Duodenal mucosa (tissue), 2 donors: ENCODE results near the gene GIT2.

ENCODE experiments used
- H3K27ac ChIP-seq: one replicate; pipeline ENCODE4 v1.7.0; 2013; ENCODE audit warnings: low read depth, low read length
- H3K27me3 ChIP-seq, 2 donors: one replicate each; pipeline ENCODE4 v1.7.0; 2013; ENCODE audit warnings: low read length in 2 of 2, control low read depth in 1 of 2; ENCODE audit not compliant: insufficient read depth in 2 of 2, control insufficient read depth in 1 of 2
- H3K36me3 ChIP-seq, 2 donors: one replicate each; pipeline ENCODE4 v1.7.0; 2013; ENCODE audit warnings: low read length in 2 of 2, control low read depth in 1 of 2; ENCODE audit not compliant: insufficient read depth in 2 of 2, control insufficient read depth in 1 of 2
- H3K4me1 ChIP-seq, 2 donors: one replicate each; pipeline ENCODE4 v1.7.0; 2013; ENCODE audit warnings: low read length in 2 of 2, control low read depth in 1 of 2; ENCODE audit not compliant: insufficient read depth in 2 of 2, control insufficient read depth in 1 of 2
- H3K4me3 ChIP-seq, 2 donors: one replicate each; pipeline ENCODE4 v1.7.0; 2013; ENCODE audit warnings: low read length in 2 of 2, low read depth in 1 of 2
- H3K9ac ChIP-seq, 2 donors: one replicate each; pipeline ENCODE4 v1.7.0; 2013; ENCODE audit warnings: low read length in 2 of 2, low read depth in 1 of 2
- H3K9me3 ChIP-seq, 2 donors: one replicate each; pipeline ENCODE4 v1.7.0; 2013; ENCODE audit warnings: low read length in 2 of 2, control low read depth in 1 of 2; ENCODE audit not compliant: control insufficient read depth in 1 of 2

GIT2 gene, protein sequence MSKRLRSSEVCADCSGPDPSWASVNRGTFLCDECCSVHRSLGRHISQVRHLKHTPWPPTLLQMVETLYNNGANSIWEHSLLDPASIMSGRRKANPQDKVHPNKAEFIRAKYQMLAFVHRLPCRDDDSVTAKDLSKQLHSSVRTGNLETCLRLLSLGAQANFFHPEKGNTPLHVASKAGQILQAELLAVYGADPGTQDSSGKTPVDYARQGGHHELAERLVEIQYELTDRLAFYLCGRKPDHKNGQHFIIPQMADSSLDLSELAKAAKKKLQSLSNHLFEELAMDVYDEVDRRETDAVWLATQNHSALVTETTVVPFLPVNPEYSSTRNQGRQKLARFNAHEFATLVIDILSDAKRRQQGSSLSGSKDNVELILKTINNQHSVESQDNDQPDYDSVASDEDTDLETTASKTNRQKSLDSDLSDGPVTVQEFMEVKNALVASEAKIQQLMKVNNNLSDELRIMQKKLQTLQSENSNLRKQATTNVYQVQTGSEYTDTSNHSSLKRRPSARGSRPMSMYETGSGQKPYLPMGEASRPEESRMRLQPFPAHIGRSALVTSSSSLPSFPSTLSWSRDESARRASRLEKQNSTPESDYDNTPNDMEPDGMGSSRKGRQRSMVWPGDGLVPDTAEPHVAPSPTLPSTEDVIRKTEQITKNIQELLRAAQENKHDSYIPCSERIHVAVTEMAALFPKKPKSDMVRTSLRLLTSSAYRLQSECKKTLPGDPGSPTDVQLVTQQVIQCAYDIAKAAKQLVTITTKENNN

GRCh38 chr12:109995686-109996482 lies at the start of gene GIT2:
Gene GIT2 (minus strand): TSS chr12:109996368. CDS start chr12:109996224, 144 bp downstream.
- Histone ChIP-seq H3K36me3 (peaks cover 3 to 11% of the 10 kb centered on the region in 2 donors), H3K27ac (peak within 1 kb of the TSS; percentile 80), H3K9ac (peak within 1 kb of the TSS; percentile 78 to 90), H3K4me1 (peaks cover 23 to 38% of the 10 kb centered on the region in 2 donors), H3K4me3 (peak within 1 kb of the TSS; percentile 84 to 95), H3K9me3 (no peaks in the 10 kb centered on the region), H3K27me3 (no peaks in the 10 kb centered on the region)

DNA sequence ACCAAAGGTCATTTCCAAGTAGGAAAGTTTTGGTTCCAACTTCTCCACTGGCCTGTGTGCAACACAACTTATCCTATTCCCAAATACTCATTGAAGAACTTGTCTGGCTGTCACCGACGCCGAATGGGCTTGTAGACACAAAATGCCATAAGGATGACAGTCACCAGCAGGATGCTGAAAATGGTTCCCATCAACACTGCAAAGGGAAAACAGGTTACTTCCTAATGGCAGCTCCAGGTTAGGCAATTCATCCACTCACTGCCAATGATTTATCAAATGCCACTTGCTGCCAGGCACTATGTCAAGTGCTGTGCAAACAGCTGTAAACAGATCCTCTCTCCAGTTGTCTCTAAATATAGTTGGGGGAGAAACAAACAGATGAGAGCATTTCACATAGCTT lies 46.1 kb upstream of the GIT2 start:
- Histone ChIP-seq H3K4me1 (peaks cover 17 to 25% of the 10 kb centered on the region in 2 donors), H3K9ac (no peak overlapping the region), H3K36me3 (peaks cover 26 to 27% of the 10 kb centered on the region in 2 donors), H3K27ac (no peak overlapping the region), H3K9me3 (no peaks in the 10 kb centered on the region), H3K4me3 (no peak overlapping the region), H3K27me3 (no peaks in the 10 kb centered on the region)

DNA sequence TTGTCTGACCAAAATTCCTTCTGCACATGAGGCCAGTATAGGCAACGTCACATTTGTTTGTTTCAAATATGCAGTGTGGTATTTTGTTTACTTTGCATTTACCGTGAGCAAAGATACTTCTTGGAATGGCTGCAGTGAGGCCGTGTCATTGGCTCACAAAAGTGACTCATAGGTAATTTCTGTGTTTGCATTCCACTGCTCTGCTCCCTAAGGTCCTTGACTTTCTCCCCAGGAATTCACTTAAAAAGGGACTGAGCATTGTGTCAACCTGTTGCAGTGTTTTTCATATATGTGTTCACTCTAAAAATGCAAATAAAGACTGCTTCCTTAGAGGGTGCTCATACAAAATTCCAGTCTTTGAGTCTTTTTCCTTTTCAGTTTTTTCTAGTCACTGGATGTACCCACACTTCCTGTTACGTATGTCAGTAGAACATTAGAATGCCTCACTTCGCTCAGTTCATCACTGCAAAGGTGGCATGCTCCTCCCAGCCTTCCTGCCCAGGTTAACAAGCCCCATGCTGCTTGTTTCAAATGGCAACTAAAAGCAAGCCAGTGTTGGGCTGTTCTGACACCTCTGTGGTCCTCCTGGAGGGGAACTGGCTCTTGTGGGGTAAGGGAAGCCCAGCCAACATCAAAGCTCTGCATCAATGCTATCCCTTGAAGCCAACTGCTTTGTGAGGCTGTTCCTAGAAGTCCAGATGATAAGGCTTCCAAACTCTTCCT lies 43.1 kb upstream of the GIT2 start:
- H3K27me3 ChIP-seq = no peaks in the 10 kb centered on the region
- H3K9me3 ChIP-seq = no peaks in the 10 kb centered on the region
- peaks cover 41 to 46% of the 10 kb centered on the region in 2 donors for H3K36me3 ChIP-seq
- peaks cover 13 to 15% of the 10 kb centered on the region in 2 donors for H3K4me1 ChIP-seq
- peak overlapping the region in 1 of 2 donors; percentile 3 for H3K4me3 ChIP-seq
- peak overlapping the region in 1 of 2 donors; percentile 4 for H3K9ac ChIP-seq
- peak overlapping the region; percentile 39 for H3K27ac ChIP-seq

GRCh38 chr12:110038741-110039084 lies 42.5 kb upstream of the GIT2 start:
- H3K9me3 ChIP-seq = no peaks in the 10 kb centered on the region
- H3K27ac ChIP-seq = peak overlapping the region; percentile 39
- no peaks in the 10 kb centered on the region for H3K27me3 ChIP-seq
- no peak overlapping the region for H3K9ac ChIP-seq
- peaks cover 46 to 48% of the 10 kb centered on the region in 2 donors for H3K36me3 ChIP-seq
- H3K4me3 ChIP-seq = peak overlapping the region in 1 of 2 donors; percentile 3
- H3K4me1 ChIP-seq = peaks cover 13 to 15% of the 10 kb centered on the region in 2 donors

DNA sequence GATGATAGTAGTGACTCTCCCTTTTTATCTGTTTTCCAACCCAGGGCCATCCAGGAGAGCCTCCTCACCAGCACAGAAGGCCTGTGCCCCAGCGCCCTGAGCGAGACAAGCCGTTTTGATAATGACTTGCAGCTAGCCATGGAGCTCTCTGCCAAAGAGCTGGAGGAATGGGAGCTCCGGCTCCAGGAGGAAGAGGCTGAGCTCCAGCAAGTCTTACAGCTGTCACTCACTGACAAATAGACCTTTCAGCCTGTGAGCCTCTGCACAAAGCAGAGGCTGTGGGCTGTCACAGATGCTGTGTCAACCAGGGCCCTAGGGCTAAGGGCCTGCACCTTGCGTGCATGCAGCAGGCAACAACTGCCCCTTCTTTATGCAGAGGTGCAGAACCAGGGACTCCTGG lies 41.1 kb upstream of the GIT2 start:
- H3K27me3 ChIP-seq = no peaks in the 10 kb centered on the region
- H3K27ac ChIP-seq = no peak overlapping the region
- H3K4me3 ChIP-seq = no peak overlapping the region
- H3K9me3 ChIP-seq = no peaks in the 10 kb centered on the region
- H3K4me1 ChIP-seq = peaks cover 13 to 15% of the 10 kb centered on the region in 2 donors
- peaks cover 46 to 54% of the 10 kb centered on the region in 2 donors for H3K36me3 ChIP-seq
- no peak overlapping the region for H3K9ac ChIP-seq

DNA sequence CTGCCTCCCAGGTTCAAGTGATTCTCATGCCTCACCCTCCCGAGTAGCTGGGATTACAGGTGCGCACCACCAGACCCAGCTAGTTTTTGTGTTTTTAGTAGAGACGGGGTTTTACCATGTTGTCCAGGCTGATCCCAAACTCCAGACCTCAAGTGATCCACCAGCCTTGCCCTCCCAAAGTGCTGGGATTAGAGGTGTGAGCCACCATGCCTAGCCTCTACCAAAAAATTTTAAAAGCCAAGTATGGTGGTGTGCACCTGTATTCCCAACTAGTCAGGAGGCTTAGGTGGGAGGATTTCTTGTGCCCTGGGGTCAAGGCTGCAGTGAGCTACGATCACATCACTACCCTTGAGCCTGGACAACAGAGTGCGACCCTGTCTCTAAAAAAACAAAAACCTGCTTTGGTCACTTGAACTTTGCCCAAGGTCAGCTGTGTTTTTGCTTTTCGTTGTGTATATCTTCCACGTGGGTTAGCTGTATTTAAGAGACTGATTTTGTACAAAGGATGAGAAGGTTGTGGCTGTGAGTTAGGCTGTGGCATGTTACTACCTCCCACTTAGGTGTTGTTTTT lies 39.5 kb upstream of the GIT2 start:
- Histone ChIP-seq H3K36me3 (peaks cover 36 to 52% of the 10 kb centered on the region in 2 donors), H3K4me3 (no peak overlapping the region), H3K9ac (no peak overlapping the region), H3K9me3 (no peaks in the 10 kb centered on the region), H3K27me3 (no peaks in the 10 kb centered on the region), H3K4me1 (peaks cover 13 to 15% of the 10 kb centered on the region in 2 donors), H3K27ac (no peak overlapping the region)

DNA sequence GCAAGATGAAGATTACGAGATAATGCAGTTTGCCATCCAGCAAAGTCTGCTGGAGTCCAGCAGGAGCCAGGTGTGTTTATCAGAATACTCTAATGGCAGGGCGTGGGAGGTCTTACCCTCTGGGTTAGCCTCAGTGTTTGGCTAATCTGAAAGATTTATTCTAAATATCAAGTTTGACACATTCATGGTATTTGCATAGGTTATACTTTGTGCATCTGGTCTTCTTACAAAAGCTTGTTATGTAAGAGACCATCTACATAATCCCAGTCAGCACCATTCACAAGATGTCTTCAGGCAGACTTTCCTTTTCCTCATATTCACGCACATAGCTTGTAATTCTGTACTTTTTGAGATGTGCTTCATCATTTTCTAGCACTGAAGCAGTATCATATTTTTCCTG lies 37.7 kb upstream of the GIT2 start:
- H3K4me1 ChIP-seq = peaks cover 3 to 4% of the 10 kb centered on the region in 2 donors
- H3K27me3 ChIP-seq = no peaks in the 10 kb centered on the region
- no peak overlapping the region for H3K4me3 ChIP-seq
- H3K27ac ChIP-seq = no peak overlapping the region
- H3K9ac ChIP-seq = no peak overlapping the region
- peaks cover 47 to 67% of the 10 kb centered on the region in 2 donors for H3K36me3 ChIP-seq
- no peaks in the 10 kb centered on the region for H3K9me3 ChIP-seq

DNA sequence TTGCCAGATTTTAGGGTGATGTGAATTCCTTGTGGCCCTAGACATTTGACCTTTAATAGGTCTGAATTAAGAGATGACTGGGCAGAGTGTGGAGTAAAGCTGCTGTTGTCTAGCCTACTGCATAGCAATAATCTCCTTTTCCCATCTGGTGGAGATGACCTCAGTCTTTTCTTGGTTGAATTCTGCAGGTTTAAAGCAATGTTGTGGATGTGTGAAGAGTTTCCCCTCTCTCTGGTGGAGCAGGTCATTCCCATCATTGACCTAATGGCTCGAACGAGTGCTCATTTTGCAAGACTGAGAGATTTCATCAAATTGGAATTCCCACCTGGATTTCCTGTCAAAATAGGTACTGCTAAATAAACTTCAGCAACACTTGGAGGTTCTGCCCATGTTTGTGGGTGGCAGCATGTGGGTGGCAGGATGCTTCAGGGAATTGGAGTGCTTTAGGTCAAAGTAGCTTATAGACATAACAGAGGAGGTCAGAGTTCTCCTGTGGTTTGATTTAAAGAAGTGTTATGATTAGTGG lies 33.2 kb upstream of the GIT2 start:
- peaks cover 19 to 66% of the 10 kb centered on the region in 2 donors for H3K36me3 ChIP-seq

GRCh38 chr12:110028323-110028722 lies 32.2 kb upstream of the GIT2 start:
- Histone ChIP-seq H3K9me3 (no peaks in the 10 kb centered on the region), H3K27me3 (no peaks in the 10 kb centered on the region), H3K4me3 (no peak overlapping the region), H3K36me3 (peaks cover 15 to 62% of the 10 kb centered on the region in 2 donors), H3K4me1 (peaks cover 6 to 8% of the 10 kb centered on the region in 2 donors), H3K27ac (no peak overlapping the region), H3K9ac (no peak overlapping the region)

More for the DNA sequence above, 33.2 kb upstream of the GIT2 start:
- Histone ChIP-seq H3K27me3 (no peaks in the 10 kb centered on the region), H3K27ac (no peak overlapping the region), H3K9me3 (no peaks in the 10 kb centered on the region), H3K4me1 (no peaks in the 10 kb centered on the region), H3K4me3 (no peak overlapping the region), H3K9ac (no peak overlapping the region)
